AML-193 (cell line): ENCODE measurements around the gene DHRSX.

Experiments
- DNase-seq, 2 experiments: peaks; one replicate each; lab custom pipeline; 2025; lab: John Stamatoyannopoulos, UW

The DHRSX gene

DNA sequence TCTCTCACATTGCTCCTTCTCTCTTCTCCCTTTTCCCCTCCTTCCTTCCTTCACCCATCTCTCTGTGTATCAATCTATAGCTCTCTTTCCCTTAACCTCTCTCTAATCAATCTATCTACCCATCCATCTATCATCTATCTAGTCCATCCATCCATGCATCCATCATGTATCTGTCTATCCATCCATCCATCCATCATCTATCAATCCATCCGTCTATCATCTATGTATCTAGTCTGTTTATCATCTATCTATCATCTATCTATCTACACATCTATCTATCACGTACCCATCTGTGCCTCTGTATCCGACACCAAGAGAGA, 307.5 kb downstream of the DHRSX start:
- no peak for DNase-seq

GRCh38 chrX:2192584-2193272, 308.0 kb downstream of the DHRSX start:
- no peak for DNase-seq

GRCh38 chrX:2188840-2189239, 311.9 kb downstream of the DHRSX start:
- DNase-seq = no peak

GRCh38 chrX:2188330-2188792, 312.4 kb downstream of the DHRSX start:
- DNase-seq = no peak

- no peak for DNase-seq
These were observed 313.2 kb downstream of the DHRSX start for GRCh38 chrX:2187352-2188115.

DNA sequence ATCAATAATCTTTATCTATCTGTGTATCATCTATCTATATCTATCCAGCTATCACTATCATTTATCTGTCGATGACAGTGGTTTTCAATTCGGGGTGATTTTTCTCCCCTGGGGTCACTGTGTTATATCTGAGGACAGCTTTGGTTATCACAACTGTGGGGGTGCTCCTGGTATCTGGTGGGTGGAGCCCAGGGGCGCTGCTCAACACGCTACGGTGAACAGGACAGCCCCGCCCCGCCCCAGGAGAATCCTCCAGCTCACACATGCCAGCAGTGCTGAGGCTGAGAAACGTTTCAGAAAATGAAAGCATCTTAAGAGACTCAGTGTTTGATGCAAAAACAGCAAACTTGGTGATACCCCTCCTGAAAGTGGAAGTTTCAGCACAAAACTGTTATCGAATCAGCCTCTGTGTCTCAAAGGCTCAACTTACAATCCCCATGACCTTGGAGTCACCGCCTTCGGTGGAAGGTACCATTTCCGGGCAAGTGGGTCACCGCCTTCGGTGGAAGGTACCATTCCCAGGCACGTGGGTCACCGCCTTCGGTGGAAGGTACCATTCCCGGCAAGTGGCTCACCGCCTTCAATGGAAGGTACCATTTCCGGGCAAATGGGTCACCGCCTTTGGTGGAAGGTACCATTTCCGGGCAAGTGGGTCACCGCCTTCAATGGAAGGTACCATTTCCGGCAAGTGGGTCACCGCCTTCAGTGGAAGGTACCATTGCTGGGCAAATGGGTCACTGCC, 315.3 kb downstream of the DHRSX start:
- no peak for DNase-seq

DNA sequence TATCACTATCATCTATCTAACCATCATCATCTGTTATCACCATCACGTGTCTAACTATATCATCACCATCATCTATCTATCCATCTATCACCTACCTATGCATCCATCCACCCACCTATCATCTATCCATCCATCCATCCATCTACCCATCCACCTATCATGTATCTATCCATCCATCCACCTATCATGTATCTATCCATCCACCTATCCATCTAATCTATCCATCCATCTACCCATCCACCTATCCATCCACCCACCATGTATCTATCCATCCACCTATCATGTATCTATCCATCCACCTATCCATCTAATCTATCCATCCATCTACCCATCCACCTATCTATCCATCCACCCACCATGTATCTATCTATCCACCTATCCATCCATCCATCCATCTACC, 316.7 kb downstream of the DHRSX start:
- DNase-seq = no peak

- no peak for DNase-seq
These were observed 317.5 kb downstream of the DHRSX start for GRCh38 chrX:2183193-2183725.

- DNase-seq = no peak
These were observed 323.2 kb downstream of the DHRSX start for GRCh38 chrX:2177541-2177940.

DNA sequence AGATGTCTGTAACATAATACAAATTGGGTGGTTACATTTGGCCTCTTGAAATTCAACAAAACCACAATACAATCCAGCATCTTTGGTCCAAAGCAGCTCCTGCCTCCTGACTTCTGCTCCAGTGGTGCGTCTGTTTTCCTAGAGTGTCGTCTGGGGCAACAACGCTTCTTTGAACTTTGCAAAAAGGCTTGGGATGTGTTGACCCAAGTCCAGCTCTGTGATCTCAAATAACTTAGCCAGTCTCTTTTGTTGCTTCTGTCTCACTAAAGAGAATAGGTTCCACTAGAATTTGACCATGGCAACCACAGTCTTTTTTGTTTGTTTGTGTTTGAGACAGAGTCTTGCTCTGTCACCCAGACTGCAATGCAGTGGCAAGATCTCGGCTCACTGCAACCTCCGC, 324.0 kb downstream of the DHRSX start:
- no peak for DNase-seq

DNA sequence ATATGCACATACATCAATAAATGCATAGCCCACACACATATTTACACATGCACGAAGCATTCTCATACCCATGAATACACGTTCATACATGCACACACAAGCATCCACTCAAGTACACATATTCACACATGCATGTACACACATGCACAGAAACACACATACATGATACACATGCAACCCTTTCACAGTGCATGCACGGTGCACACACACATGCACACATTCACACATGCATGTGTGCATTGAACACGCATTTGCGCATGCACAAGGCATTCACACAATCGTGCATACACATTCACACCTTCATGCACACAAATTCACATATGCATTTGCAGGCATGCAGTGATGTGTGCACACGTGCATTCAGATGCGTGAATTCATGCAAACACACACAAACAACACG, 324.5 kb downstream of the DHRSX start:
- no peak for DNase-seq

DNA sequence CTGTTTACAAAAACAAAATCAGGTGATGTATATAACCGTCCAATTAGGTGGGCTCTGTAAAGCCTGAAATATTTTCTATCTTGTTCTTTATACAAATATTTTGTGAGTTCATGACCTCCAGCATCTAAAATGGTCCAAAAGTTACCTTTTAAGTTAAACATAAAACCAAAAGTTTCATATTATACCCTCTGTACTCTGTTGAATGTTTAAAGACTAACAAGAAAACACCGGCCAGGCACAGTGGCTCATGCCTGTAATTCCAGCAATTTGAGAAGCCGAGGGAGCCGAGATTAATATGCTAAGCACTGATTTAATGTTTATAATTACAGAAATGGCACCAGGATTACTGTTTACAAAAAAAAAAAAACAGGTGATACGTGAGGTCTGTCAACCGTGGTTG, 328.4 kb downstream of the DHRSX start:
- DNase-seq = no peak
